NCI-H2107 treated with DMSO at 0.1 percent for 48 hours (cell line): ENCODE results near the gene UGT1A4.
"Not testable (repeated sequence)": the region's sequence is repeated elsewhere in the genome, so short reads cannot be mapped to it uniquely, and the experiment has no call there.

Experiments
- DNase-seq: peaks from one replicate; lab custom pipeline; 2025; ENCODE audit not compliant: unreplicated experiment; lab: John Stamatoyannopoulos, UW

UGT1A4 gene

DNA sequence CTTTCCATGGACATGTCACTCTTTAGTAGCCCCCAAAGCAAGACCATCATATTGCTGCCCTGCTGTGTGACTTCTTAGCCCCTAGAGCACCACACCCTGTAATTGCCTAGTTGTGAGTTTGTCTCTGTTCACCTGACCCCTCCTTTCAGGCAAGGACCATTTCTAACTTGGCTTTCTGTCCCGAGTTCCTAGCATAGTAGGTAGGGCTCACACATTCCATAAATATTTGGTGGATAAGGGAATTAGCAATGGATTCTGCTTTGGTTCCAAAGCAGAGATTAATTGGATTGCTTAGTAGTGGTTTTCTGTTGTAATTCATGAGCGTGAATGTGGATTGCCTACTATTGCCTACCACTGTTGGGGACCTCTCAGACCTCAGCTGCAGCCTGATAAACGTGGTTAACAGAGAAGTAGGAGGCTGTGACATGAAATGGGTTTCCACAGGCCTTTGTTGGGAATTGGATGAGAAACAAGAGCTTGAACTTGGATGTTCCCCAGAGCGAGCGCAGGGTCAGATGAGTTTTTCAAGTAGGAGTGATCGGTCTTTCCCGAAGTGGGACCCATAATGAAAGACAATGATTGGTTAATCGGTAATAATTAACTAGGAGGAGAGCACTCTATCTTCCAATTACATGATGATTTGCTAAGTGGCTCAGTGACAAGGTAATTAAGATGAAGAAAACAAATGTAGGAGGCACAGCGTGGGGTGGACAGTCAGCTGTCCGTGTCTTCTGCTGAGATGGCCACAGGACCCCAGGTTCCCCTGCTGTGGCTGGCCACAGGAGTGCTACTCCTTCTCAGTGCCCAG is 28.1 kb downstream of the UGT1A4 start:
- no peak for DNase-seq

DNA sequence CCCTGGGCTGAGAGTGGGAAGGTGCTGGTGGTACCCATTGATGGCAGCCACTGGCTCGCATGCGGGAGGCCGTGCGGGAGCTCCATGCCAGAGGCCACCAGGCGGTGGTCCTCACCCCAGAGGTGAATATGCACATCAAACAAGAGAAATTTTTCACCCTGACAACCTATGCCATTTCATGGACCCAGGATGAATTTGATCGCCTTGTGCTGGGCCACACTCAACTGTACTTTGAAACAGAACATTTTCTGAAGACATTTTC is 28.7 kb downstream of the UGT1A4 start:
- DNase-seq, result no peak

DNA sequence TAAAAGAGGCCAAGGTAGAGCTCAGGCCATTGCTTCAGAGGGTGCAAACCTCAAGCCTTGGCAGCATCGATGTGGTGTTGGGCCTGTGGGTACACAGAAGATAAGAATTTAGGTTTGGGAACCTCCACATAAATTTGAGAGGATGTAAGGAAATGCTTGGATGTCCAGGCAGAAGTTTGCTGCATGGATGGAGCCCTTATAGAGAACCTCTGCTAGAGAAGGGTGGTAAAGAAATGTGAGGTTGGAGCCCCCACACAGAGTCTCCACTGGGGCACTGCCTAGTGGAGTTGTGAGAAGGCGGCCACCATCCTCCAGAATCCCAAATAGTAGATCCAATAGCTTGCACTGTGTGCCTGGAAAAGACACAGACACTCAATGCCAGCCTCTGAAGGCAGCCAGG is 32.2 kb downstream of the UGT1A4 start:
- DNase-seq, result not testable (repeated sequence)

DNA sequence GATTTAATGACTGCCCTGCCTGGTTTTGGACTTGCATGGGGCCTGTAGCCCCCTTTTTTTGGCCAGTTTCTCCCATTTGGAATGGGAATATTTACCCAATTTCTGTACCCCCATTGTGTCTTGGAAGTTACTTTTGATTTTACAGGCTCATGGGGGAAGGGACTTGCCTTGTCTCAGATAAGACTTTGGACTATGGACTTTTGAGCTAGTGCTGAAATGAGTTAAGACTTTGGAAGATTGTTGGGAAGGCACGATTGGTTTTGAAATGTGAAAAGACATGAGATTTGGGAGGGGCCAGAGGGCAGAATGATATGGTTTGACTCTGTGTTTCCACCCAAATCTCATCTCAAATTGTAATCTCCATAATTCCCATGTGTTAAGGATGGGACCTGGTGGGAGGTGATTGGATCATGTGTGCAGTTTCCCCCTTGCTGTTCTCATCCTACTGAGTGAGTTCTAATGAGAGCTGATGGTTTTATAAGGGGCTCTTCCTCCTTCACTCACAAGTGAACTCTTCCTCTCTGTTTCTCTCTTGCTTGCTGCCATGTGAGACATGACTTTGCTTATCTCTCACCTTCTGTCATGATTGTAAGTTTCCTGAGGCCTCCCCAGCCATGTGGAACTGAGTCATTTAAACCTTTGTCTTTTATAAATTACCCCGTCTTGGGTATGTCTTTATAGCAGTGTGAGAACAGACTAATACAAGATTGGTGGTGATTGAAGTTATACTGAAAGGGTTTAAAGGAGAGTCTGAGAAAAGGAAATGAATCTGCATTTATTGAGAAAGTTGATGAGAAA is 32.9 kb downstream of the UGT1A4 start:
- not testable (repeated sequence) for DNase-seq

DNA sequence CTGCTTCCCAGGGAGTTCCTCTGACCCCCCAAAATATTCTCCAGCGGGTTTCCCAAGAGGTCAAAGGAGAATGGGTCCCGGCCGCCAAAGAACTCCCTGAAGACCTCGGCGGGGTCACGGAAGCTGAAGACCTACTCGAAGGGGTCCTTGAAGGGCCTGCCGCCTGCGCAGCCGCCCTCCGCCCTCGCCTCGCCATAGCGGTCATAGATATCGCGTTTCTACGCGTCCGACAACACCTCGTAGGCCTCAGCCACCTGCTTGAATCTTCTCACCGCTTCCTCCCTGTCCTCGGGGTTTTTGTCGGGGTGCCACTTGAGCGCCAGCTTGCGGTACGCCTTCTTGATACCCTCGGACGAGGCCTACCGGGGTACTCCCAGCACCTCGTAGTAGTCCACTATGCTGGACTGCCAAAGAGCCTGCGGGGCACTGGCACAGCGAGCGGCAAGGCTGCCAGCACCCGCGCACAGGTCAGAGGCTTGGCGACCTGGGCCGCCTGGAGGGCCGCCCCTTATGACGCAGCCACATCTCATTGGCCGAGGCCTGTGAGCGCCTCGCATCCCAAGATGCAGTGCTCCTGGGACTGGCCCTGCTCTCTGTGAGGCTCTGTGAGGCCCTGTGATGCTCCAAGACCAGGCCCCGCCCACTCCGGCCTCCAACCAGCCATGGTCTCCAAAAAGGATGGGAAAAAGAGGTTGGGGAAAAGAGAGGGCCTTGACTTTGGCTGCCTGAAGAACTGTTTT is 36.5 kb downstream of the UGT1A4 start:
- DNase-seq, result no peak

DNA sequence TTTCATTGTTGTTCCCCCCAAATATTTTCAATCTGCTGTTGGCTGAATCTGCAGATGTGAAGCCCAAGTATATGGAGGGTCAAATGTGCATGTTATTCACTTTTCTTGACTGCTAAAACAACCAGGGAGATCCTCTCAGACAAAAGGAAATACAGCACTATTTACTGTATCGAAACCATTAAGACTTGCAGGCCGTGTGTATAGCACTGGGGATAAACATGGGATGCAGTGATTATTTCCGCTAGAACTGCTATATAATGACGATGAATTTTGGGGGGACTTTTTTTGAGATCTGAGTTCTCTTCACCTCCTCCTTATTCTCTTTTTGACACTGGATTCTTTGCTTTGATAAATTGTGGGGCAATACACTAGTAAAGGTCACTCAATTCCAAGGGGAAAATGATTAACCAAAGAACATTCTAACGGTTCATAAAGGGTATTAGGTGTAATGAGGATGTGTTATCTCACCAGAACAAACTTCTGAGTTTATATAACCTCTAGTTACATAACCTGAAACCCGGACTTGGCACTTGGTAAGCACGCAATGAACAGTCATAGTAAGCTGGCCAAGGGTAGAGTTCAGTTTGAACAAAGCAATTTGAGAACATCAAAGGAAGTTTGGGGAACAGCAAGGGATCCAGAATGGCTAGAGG is 38.0 kb downstream of the UGT1A4 start:
- DNase-seq, result no peak

DNA sequence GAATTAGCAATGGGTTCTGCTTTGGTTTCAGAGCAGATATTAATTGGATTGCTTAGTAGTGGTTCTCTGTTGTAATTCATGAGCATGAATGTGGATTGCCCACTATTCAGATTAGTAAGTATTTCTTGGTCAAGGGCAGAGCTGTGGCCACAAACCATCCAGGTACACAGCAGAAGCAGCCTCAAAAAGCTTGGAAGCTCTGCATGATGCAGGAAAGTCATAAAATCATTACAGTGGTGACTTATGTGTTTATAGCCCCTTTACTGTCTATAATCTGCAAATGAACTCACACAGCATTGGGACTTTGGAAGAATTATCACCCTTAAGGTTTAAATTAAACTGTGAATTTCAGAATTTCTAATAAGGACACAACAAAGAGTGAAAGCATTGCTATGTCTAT is 39.6 kb downstream of the UGT1A4 start:
- no peak for DNase-seq

DNA sequence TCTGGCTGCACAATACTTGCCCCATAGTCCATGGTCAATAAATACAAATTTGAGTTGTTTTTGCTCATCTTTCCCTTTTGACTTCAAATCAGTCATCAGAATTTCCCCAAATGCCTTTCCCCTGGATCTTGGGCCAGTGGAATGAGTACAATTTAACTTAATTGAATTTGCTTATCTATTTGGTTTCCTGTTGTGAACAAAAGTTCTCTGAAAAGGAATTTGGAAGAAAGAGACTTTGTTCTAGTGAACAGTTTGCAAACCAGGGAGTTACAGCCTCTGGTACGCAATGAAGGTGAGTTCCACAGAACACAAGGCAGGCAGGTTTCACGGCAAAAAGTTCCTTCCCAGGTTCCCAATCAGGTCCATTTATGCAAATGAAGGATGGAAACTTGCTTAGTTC is 40.3 kb downstream of the UGT1A4 start:
- no peak for DNase-seq

DNA sequence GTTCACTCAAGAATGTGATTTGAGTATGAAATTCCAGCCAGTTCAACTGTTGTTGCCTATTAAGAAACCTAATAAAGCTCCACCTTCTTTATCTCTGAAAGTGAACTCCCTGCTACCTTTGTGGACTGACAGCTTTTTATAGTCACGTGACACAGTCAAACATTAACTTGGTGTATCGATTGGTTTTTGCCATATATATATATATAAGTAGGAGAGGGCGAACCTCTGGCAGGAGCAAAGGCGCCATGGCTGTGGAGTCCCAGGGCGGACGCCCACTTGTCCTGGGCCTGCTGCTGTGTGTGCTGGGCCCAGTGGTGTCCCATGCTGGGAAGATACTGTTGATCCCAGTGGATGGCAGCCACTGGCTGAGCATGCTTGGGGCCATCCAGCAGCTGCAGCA is 41.5 kb downstream of the UGT1A4 start, which contains the start of gene UGT1A1:
Gene UGT1A1 (plus strand): TSS at position 228 of the 400 bp plus-strand sequence. CDS start 18 bp downstream, at position 246.
- DNase-seq, result no peak

DNA sequence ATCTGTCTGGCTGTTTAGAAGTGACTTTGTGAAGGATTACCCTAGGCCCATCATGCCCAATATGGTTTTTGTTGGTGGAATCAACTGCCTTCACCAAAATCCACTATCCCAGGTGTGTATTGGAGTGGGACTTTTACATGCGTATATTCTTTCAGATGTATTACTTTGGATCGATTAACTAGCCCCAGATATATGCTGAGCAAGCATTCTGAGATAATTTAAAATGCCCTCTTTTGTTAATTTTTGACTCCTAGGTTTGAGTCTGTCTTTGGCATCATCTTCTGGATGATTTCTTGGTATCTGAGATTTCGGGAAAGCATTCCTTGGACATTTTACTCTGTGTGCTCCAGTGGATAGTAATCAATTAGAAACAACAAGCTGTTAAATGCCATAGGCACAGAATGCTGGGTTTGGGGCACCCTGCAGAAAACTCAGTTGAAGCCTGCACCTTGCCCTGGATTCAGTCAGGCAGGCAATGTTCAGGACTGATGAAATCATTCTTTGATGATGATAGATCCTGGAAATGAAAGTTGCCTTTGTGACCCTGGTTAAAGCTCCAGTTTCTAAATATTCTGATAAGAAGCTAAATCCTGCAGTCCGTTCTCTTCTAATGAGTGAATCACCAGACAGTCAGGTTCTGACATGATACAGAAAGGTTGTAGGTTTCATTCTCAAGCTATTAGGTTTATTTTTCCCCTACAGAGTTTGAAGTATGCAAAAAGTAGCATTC is 42.7 kb downstream of the UGT1A4 start:
- DNase-seq, result no peak

DNA sequence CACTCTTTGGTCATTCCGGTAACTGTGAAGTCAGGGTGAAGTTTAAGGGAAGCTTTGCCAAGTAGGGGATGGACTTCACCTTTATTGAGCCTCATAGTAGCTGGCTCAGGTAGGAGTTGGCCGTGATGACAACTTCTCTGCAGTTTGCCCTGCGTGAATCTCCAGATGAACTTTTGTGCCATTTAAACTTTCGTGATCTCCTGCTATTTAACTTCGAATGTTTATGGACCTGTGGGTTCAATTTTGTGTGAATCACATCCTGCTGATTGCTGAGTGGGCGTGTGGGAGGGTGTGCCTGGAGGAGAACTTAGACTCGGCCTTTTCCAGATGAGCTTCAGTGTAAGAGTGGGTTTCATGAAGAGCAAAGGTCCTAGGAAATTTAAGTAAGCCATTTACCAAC is 45.7 kb downstream of the UGT1A4 start:
- DNase-seq, result no peak

DNA sequence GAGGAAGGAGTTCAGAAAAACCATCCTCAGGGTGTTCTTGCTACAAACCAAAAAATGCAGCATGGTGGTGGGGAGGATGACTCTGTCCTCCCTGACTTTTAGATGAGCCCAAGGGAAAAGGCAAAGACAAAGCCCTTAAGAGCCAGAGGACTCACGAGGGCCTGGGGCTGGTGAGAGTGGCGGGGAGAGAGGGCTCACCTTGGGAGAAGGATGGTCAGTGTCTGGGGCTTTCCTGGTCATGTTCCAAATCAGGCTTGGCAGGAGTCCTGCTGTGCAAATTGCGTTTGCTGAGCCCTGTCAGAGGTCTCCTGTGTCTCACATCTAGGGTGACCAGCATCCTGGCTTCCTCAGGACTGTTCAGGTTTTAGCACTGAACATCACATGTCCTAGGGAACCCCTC is 46.2 kb downstream of the UGT1A4 start:
- no peak for DNase-seq

DNA sequence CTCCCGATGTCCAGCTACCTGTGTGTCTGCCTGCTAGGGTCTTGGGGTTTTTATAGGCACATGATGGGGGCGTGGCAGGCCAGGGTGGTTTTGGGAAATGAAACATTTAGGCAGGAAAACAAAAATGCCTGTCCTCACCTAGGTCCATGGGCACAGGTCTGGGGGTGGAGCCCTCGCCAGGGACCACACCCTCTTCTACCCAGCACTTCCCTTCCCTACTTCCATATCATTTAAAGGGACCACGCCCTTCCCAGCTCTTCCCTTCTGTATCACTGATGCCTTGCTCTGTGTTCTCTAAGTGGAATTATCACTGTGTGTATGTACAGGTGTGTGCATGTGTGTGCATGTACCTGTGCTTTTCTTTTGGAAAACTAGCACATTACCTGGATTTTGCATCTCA is 47.9 kb downstream of the UGT1A4 start:
- DNase-seq, result no peak

DNA sequence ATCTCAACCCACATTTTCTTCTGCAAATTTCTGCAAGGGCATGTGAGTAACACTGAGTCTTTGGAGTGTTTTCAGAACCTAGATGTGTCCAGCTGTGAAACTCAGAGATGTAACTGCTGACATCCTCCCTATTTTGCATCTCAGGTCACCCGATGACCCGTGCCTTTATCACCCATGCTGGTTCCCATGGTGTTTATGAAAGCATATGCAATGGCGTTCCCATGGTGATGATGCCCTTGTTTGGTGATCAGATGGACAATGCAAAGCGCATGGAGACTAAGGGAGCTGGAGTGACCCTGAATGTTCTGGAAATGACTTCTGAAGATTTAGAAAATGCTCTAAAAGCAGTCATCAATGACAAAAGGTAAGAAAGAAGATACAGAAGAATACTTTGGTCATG is 49.5 kb downstream of the UGT1A4 start:
- no peak for DNase-seq

DNA sequence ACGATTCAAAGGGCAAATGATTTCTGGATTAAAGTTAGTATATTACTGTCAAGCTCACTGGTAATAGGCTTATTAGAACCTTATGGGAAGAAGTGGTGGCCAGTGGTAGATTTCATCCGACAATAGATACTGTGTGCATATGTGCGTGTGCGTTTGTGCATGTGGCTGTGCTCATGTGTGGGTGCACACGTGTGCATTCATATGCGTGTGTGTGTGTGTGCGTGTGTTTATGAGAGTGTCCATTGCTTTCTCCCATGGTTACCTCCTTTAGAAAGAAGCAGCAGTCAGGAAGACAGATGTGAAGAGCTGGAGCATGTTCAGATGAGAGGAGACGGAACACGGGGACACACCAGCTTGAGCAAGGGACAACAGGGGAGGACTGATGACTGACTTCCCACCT is 50.7 kb downstream of the UGT1A4 start:
- DNase-seq, result no peak

DNA sequence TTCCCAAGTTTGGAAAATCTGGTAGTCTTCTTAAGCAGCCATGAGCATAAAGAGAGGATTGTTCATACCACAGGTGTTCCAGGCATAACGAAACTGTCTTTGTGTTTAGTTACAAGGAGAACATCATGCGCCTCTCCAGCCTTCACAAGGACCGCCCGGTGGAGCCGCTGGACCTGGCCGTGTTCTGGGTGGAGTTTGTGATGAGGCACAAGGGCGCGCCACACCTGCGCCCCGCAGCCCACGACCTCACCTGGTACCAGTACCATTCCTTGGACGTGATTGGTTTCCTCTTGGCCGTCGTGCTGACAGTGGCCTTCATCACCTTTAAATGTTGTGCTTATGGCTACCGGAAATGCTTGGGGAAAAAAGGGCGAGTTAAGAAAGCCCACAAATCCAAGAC is 53.6 kb downstream of the UGT1A4 start:
- no peak for DNase-seq

DNA sequence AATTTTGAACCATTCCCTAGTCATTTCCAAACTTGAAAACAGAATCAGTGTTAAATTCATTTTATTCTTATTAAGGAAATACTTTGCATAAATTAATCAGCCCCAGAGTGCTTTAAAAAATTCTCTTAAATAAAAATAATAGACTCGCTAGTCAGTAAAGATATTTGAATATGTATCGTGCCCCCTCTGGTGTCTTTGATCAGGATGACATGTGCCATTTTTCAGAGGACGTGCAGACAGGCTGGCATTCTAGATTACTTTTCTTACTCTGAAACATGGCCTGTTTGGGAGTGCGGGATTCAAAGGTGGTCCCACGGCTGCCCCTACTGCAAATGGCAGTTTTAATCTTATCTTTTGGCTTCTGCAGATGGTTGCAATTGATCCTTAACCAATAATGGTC is 54.0 kb downstream of the UGT1A4 start:
- no peak for DNase-seq

DNA sequence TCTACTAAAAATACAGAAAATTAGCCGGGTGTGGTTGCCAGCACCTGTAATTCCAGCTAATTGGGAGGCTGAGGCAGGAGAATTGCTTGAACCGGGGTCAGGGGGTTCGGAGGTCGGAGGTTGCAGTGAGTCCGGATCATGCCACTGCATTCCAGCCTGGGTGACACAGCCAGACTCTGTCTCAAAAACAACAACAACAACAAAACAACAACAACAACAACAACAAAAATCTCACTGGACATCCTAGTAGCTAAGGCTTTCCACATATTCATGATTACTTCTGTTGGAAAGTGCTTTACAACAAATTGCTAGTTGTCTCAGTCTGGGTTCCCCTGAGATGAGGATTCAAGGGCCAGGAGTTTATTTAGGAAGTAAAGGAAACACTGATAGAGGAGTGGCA is 55.3 kb downstream of the UGT1A4 start:
- DNase-seq, result no peak

DNA sequence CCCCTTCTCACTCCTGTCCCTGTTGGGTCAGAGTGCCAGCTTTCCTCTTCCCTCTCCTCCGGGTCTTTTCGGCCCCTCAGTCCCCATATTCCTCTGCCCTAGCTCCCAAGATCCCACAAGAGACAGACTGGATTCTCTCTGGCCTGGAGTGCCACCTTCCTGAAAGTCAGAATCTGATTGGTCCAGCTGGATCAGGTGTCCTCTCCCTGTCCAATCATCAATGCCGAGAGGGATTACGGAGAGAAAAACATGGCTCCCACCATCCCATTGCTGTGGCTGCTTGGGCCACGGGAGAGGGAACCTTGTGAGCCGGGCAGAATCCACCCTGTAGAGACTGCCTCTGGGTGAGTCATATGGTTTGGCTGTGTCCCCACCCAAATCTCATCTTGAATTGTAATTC is 56.9 kb downstream of the UGT1A4 start:
- DNase-seq, result no peak

DNA sequence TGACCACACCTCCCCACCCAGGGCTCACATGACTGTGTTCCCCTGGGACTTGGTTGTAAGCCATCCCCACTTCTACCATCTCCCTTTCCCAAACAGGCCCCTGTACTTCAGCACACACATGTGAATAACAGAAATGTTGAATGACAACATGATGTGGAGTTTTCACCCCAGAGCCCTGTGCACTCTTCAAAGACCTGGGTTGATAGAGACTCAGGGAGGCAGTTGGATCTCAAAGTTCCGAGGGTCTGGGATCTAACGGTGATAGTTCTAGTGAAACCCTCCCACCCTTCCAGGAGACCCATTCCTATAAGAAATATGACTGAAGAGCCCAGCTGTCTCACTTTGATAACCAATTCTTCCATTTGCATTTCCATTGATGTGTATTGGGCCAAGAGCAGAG is 59.5 kb downstream of the UGT1A4 start, which contains the start of gene MROH2A:
Gene MROH2A (plus strand): TSS at position 301 of the 400 bp plus-strand sequence. CDS start 1,029 bp downstream, outside the sequence.
- DNase-seq, result no peak

DNA sequence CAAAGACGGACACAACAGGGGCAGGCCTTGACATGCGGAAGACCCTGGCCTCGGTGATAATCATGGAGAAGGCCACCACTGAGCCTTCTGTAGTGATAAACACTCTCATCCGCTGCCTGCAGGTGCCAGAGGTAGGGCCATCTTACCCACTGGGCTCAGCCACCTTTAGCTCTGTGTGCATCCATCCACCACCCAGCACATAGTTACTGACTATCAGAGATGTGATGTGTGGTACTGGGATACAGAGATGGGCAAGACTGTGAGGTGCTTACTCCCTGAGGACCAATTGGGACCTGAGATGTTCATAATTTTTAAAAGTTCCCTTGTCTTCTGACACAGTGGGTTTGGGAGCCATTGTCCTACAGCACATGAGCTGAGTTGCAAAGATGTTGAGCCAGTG is 61.2 kb downstream of the UGT1A4 start:
- DNase-seq, result no peak
